HEK293T (cell line): ENCODE data around the gene TXNL1.

ENCODE experiments used
- CTCF ChIA-PET: fragments of 350-600 bp; formaldehyde crosslinking; extraction: SDS; loops from one replicate; lab custom pipeline; 2021; ENCODE audit warnings: antibody characterized with exemption, inconsistent platforms; lab: Yijun Ruan, JAX
- POLR2A ChIA-PET: fragments of 350-600 bp; formaldehyde crosslinking; extraction: SDS; loops from one replicate; lab custom pipeline; 2020; ENCODE audit warnings: antibody characterized with exemption, inconsistent platforms; lab: Yijun Ruan, JAX
- DNase-seq: peaks from one replicate; pipeline ENCODE4 v3.0.0; 2012; ENCODE audit warnings: mixed read lengths; ENCODE audit errors: extremely low spot score
- ARNT ChIP-seq: fragments of 450-650 bp; IDR thresholded peaks from 2 replicates; pipeline ENCODE4 v1.6.1; 2017; ENCODE audit warnings: mild to moderate bottlenecking
- BHLHE40 ChIP-seq: fragments of 450-650 bp; IDR thresholded peaks from 2 replicates; pipeline ENCODE4 v1.6.1; 2016; ENCODE audit warnings: mild to moderate bottlenecking, moderate library complexity, borderline replicate concordance
- CTBP1 ChIP-seq: fragments of 450-650 bp; IDR thresholded peaks from 2 replicates; pipeline ENCODE4 v1.6.1; 2016; ENCODE audit warnings: borderline replicate concordance
- ELF4 ChIP-seq: fragments of 450-650 bp; IDR thresholded peaks from 2 replicates; pipeline ENCODE4 v1.6.1; 2017; ENCODE audit warnings: antibody characterized with exemption
- FOXA1 ChIP-seq: fragments of 450-650 bp; IDR thresholded peaks from 2 replicates; pipeline ENCODE4 v1.6.1; 2016; ENCODE audit warnings: mild to moderate bottlenecking
- FOXK2 ChIP-seq: fragments of 450-650 bp; IDR thresholded peaks from 2 replicates; pipeline ENCODE4 v1.6.1; 2016; ENCODE audit warnings: mild to moderate bottlenecking
- FOXM1 ChIP-seq: fragments of 450-650 bp; IDR thresholded peaks from 2 replicates; pipeline ENCODE4 v1.6.1; 2017; ENCODE audit warnings: mild to moderate bottlenecking, borderline replicate concordance
- HDGF ChIP-seq: fragments of 450-650 bp; IDR thresholded peaks from 2 replicates; pipeline ENCODE4 v1.6.1; 2017; ENCODE audit warnings: antibody characterized with exemption, borderline replicate concordance
- L3MBTL2 ChIP-seq: fragments of 450-650 bp; conservative IDR thresholded peaks from 2 replicates; pipeline ENCODE4 v1.6.1; 2016; ENCODE audit warnings: mild to moderate bottlenecking
- LEF1 ChIP-seq: fragments of 450-650 bp; IDR thresholded peaks from 2 replicates; pipeline ENCODE4 v1.6.1; 2017; ENCODE audit warnings: mild to moderate bottlenecking, borderline replicate concordance
- NFRKB ChIP-seq: fragments of 450-650 bp; IDR thresholded peaks from 2 replicates; pipeline ENCODE4 v1.6.1; 2016; ENCODE audit warnings: mild to moderate bottlenecking, moderate library complexity
- SP1 ChIP-seq: fragments of 450-650 bp; IDR thresholded peaks from 2 replicates; pipeline ENCODE4 v1.6.1; 2017
- SUZ12 ChIP-seq: fragments of 450-650 bp; IDR thresholded peaks from 2 replicates; pipeline ENCODE4 v1.6.1; 2016; ENCODE audit warnings: mild to moderate bottlenecking
- TARDBP ChIP-seq: fragments of 450-650 bp; IDR thresholded peaks from 2 replicates; pipeline ENCODE4 v1.6.1; 2016
- ZNF384 ChIP-seq: fragments of 450-650 bp; IDR thresholded peaks from 2 replicates; pipeline ENCODE4 v1.6.1; 2016
- TF ChIP-seq, protein P1 (sequence below): fragments of 450-650 bp; IDR thresholded peaks from 2 replicates; pipeline ENCODE4 v1.6.1; 2016

TXNL1 gene

DNA sequence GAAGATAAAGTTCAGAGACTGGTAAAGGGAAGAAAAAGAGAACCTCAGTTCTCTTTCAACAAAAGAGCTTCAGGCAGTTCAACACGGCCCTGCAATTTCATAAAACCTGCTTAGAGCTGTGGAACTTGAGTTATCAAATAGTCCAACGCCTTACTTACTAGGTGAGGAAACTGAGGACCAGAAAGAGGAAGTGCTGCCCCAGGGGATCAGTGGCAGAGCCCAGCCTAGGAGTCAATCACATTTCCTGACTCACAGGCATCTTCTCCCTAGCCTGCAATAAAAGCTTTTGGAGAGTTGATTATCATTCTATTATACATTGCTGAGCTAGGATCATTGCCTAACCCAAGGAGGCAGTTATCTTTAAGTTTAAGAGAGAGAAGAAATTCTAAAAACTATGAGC lies 77.4 kb downstream of the TXNL1 start:
- ChIA-PET POLR2A (no interaction called here), CTCF (no interaction called here)
- TF ChIP-seq LEF1 (no peak), NFRKB (no peak), TARDBP (no peak), FOXK2 (no peak), SP1 (no peak), BHLHE40 (no peak), ELF4 (no peak), CTBP1 (no peak), L3MBTL2 (no peak), ARNT (no peak), ZNF384 (no peak), FOXM1 (no peak), FOXA1 (no peak), HDGF (no peak)
- TF ChIP-seq, protein P1, sequence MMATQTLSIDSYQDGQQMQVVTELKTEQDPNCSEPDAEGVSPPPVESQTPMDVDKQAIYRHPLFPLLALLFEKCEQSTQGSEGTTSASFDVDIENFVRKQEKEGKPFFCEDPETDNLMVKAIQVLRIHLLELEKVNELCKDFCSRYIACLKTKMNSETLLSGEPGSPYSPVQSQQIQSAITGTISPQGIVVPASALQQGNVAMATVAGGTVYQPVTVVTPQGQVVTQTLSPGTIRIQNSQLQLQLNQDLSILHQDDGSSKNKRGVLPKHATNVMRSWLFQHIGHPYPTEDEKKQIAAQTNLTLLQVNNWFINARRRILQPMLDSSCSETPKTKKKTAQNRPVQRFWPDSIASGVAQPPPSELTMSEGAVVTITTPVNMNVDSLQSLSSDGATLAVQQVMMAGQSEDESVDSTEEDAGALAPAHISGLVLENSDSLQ = no peak
- no peak for DNase-seq

DNA sequence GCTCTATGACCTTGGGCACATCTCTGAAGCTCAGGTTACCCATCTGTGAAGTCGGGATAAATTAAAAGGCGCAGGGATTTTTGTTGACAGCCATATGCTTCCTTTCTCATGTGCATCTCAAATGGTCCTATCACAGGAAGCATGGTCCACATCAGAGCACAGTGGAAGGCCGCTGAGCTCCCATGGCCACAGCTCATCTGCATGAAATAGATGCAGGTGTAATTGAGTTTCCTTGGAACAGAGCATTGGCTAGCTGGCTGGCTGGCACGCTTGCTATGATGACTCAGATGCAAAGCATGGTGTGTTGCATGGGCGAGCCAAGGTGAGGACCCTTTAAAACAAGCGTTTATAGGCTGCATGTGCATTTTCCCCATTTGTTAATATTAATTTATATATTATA lies 79.3 kb downstream of the TXNL1 start:
- TF ChIP-seq FOXK2 = no peak
- CTCF ChIA-PET = no interaction called here
- DNase-seq = no peak
- POLR2A ChIA-PET = no interaction called here

DNA sequence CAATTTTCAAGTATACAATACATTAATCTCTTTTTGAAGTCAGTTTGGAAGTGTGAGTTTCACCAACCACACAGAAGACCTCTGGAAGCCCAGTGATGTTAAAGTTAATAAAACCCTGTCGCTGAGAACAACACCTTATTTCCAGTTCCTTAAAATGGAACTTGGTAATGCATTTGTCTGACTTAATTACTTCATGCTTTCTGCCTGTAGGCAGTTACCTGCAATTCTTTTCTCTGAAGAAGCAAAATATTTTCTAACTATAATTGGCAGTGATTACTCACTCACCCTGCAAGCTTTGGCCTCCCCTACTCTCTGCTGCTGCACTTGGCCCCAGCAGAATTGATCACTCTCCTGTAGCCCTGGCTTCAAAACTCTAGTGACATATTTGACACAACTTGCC lies 81.5 kb downstream of the TXNL1 start:
- TF ChIP-seq FOXK2 (no peak), HDGF (no peak), ARNT (no peak), SP1 (no peak), SUZ12 (no peak)
- CTCF ChIA-PET = no interaction called here
- DNase-seq = no peak
- POLR2A ChIA-PET = no interaction called here

DNA sequence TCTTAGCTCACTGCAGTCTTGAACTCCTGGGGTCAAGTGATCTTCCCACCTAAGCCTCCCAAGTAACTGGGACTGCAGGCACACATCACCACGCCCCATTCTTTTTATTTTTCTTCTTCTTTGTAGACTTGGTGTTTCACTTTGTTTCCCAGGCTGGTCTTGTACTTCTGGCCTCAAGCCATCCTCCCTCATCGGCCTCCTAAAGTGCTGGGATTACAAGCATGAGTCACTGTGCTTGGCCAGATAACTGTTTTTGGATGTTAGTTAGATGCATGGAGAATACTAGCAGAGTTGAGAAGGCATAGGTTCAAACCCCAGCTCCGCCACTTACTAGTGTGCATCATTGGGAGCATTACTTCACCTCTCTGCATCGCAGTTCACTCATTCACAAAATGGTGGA lies 88.3 kb downstream of the TXNL1 start:
- ChIA-PET POLR2A (no interaction called here), CTCF (no interaction called here)
- no peak for TF ChIP-seq SUZ12
- no peak for DNase-seq
